HEK293 (cell line): ENCODE data around the gene ADAMTS16.

ENCODE experiments used
- CTCF ChIA-PET: fragments of 350-600 bp; formaldehyde crosslinking; extraction: SDS; loops from one replicate; lab custom pipeline; 2021; ENCODE audit warnings: antibody characterized with exemption; lab: Yijun Ruan, JAX
- POLR2A ChIA-PET: fragments of 300-600 bp; formaldehyde crosslinking; extraction: SDS; loops from one replicate; lab custom pipeline; 2020; ENCODE audit warnings: antibody characterized with exemption, inconsistent platforms; lab: Yijun Ruan, JAX
- H3K27ac ChIP-seq: fragments of 200-500 bp; sonication (Bioruptor generic); 2 replicates; pipeline ENCODE4 v1.5.1; 2014; ENCODE audit warnings: low read depth, low read length, control low read depth, inconsistent platforms; ENCODE audit errors: extremely low read depth
- H3K36me3 ChIP-seq, 2 experiments: fragments of 200-500 bp in 1 of 2; sonication (Bioruptor generic) in 1 of 2; 1 replicate in 1 of 2; 2 replicates in 1 of 2; pipeline ENCODE4 v1.5.1; 2014 to 2017; ENCODE audit warnings: inconsistent platforms in 2 of 2, low read length in 2 of 2; ENCODE audit not compliant: control insufficient read depth in 2 of 2, insufficient read depth in 1 of 2
- H3K4me1 ChIP-seq: fragments of 200-500 bp; sonication (Bioruptor generic); 2 replicates; pipeline ENCODE4 v1.5.1; 2014; ENCODE audit warnings: mild to moderate bottlenecking, low read length, inconsistent platforms; ENCODE audit not compliant: control insufficient read depth, insufficient read depth
- H3K4me3 ChIP-seq: 2 replicates; pipeline ENCODE4 v1.5.1; 2011; ENCODE audit warnings: low read depth, mild to moderate bottlenecking, control low read depth, low read length, moderate library complexity
- H3K9me3 ChIP-seq: fragments of 200-500 bp; sonication (Bioruptor generic); 2 replicates; pipeline ENCODE4 v1.5.1; 2014; ENCODE audit warnings: low read depth, low read length, inconsistent platforms; ENCODE audit not compliant: control insufficient read depth, insufficient read depth
- AEBP2 ChIP-seq: fragments of 450-650 bp; formaldehyde crosslinking; IDR thresholded peaks from 2 replicates; pipeline ENCODE4 v1.5.1; 2016; ENCODE audit warnings: missing biosample characterization, missing genetic modification characterization, borderline replicate concordance
- ATF2 ChIP-seq: fragments of 450-650 bp; formaldehyde crosslinking; IDR thresholded peaks from 2 replicates; pipeline ENCODE4 v1.5.1; 2016; ENCODE audit warnings: missing biosample characterization, missing genetic modification characterization, low read depth
- BCL11A ChIP-seq: fragments of 450-650 bp; formaldehyde crosslinking; IDR thresholded peaks from 2 replicates; pipeline ENCODE4 v1.5.1; 2016; ENCODE audit warnings: low read depth, missing biosample characterization, missing genetic modification characterization
- BCL6B ChIP-seq: fragments of 450-650 bp; formaldehyde crosslinking; IDR thresholded peaks from 2 replicates; pipeline ENCODE4 v1.5.1; 2017; ENCODE audit warnings: missing biosample characterization, missing genetic modification characterization
- EGR2 ChIP-seq: fragments of 450-650 bp; formaldehyde crosslinking; IDR thresholded peaks from 2 replicates; pipeline ENCODE4 v1.5.1; 2016; ENCODE audit warnings: low read depth, missing biosample characterization, missing genetic modification characterization
- GFI1B ChIP-seq: fragments of 450-650 bp; formaldehyde crosslinking; IDR thresholded peaks from 2 replicates; pipeline ENCODE4 v1.5.1; 2016; ENCODE audit warnings: missing biosample characterization, missing genetic modification characterization
- HOXD13 ChIP-seq: sonication (generic); formaldehyde crosslinking; IDR thresholded peaks from 2 replicates; pipeline ENCODE4 v1.8.0; 2022; ENCODE audit warnings: missing genetic modification reagents, borderline replicate concordance
- KLF10 ChIP-seq: fragments of 450-650 bp; IDR thresholded peaks from 2 replicates; pipeline ENCODE4 v1.5.1; 2018; ENCODE audit warnings: missing biosample characterization, mild to moderate bottlenecking, missing genetic modification characterization
- SETDB1 ChIP-seq: IDR thresholded peaks from one replicate; pipeline ENCODE4 v1.6.1; 2017; ENCODE audit warnings: mild to moderate bottlenecking, low read length, moderate library complexity, mixed read lengths; ENCODE audit not compliant: insufficient read length
- ZBTB20 ChIP-seq: fragments of 450-650 bp; formaldehyde crosslinking; IDR thresholded peaks from 2 replicates; pipeline ENCODE4 v1.5.1; 2016; ENCODE audit warnings: missing biosample characterization, missing genetic modification characterization
- ZBTB21 ChIP-seq: fragments of 450-650 bp; formaldehyde crosslinking; IDR thresholded peaks from 2 replicates; pipeline ENCODE4 v1.5.1; 2017; ENCODE audit warnings: missing biosample characterization, missing genetic modification characterization
- ZFHX2 ChIP-seq: fragments of 450-650 bp; formaldehyde crosslinking; conservative IDR thresholded peaks from 2 replicates; pipeline ENCODE4 v1.5.1; 2016; ENCODE audit warnings: missing biosample characterization, missing genetic modification characterization
- ZNF416 ChIP-seq: fragments of 450-650 bp; formaldehyde crosslinking; IDR thresholded peaks from 2 replicates; pipeline ENCODE4 v1.5.1; 2016; ENCODE audit warnings: missing biosample characterization, missing genetic modification characterization
- ZNF548 ChIP-seq: fragments of 450-650 bp; formaldehyde crosslinking; IDR thresholded peaks from 2 replicates; pipeline ENCODE4 v1.5.1; 2016; ENCODE audit warnings: missing biosample characterization, missing genetic modification characterization
- ZNF639 ChIP-seq: fragments of 450-650 bp; formaldehyde crosslinking; IDR thresholded peaks from 2 replicates; pipeline ENCODE4 v1.5.1; 2016; ENCODE audit warnings: missing biosample characterization, missing genetic modification characterization
- ZNF660 ChIP-seq: fragments of 450-650 bp; IDR thresholded peaks from 2 replicates; pipeline ENCODE4 v1.5.1; 2018; ENCODE audit warnings: missing biosample characterization, mild to moderate bottlenecking, missing genetic modification characterization
- ZNF747 ChIP-seq: fragments of 450-650 bp; formaldehyde crosslinking; IDR thresholded peaks from 2 replicates; pipeline ENCODE4 v1.5.1; 2016; ENCODE audit warnings: missing biosample characterization, missing genetic modification characterization
- ZSCAN5A ChIP-seq: fragments of 450-650 bp; formaldehyde crosslinking; IDR thresholded peaks from 2 replicates; pipeline ENCODE4 v1.5.1; 2016; ENCODE audit warnings: missing biosample characterization, missing genetic modification characterization

The ADAMTS16 gene

GRCh38 chr5:5303242-5303641 lies 163.1 kb downstream of the ADAMTS16 start:
- H3K9me3 ChIP-seq = no peaks in the 10 kb centered on the region
- no peaks in the 10 kb centered on the region for H3K4me1 ChIP-seq
- no peak overlapping the region for H3K27ac ChIP-seq
- H3K36me3 ChIP-seq = no peaks in the 10 kb centered on the region
- no peak overlapping the region for H3K4me3 ChIP-seq
- POLR2A ChIA-PET = no interaction called here
- CTCF ChIA-PET = interaction anchor here (0.6 kb wide), 2 partner anchors 36 to 1035 kb away, joined by 3 read pairs; no protein-coding TSS in a partner anchor
- TF ChIP-seq ATF2 (tag by site-specific recombination) (no peak), ZNF747 (tag by site-specific recombination) (no peak), AEBP2 (tag by site-specific recombination) (no peak), KLF10 (tag by site-specific recombination) (no peak), SETDB1 (no peak), ZNF416 (tag by site-specific recombination) (no peak), ZBTB21 (tag by site-specific recombination) (no peak), ZNF639 (tag by site-specific recombination) (no peak), ZSCAN5A (tag by site-specific recombination) (no peak), BCL6B (tag by site-specific recombination) (no peak), HOXD13 (no peak)

GRCh38 chr5:5304361-5305020 lies 164.4 kb downstream of the ADAMTS16 start:
- Histone ChIP-seq H3K27ac (no peak overlapping the region), H3K4me1 (no peaks in the 10 kb centered on the region), H3K4me3 (no peak overlapping the region), H3K36me3 (no peaks in the 10 kb centered on the region), H3K9me3 (no peaks in the 10 kb centered on the region)
- CTCF ChIA-PET = interaction anchor here (1.1 kb wide), 1 partner anchor 16 kb away, joined by 3 read pairs; no protein-coding TSS in a partner anchor
- POLR2A ChIA-PET = no interaction called here
- TF ChIP-seq ZFHX2 (tag by site-specific recombination) (peak; percentile 32; the same call in 1 of the 2 replicates), BCL11A (tag by site-specific recombination) (no peak), ZNF548 (tag by site-specific recombination) (no peak), ZBTB20 (tag by site-specific recombination) (no peak), EGR2 (tag by site-specific recombination) (peak; percentile 49), ZNF660 (tag by site-specific recombination) (no peak), GFI1B (no peak)
